Fibroblast of lung (primary cell): Measurements from ENCODE around the gene RHOT2.

ENCODE experiments used
- CTCF ChIP-seq, 2 donors: IDR thresholded peaks in 1 of 2; conservative IDR thresholded peaks in 1 of 2; 1 replicate in 1 of 2; 2 replicates in 1 of 2; pipeline ENCODE4 v1.5.1; 2011 to 2012; ENCODE audit warnings: low read length in 2 of 2, control low read depth in 1 of 2, inconsistent platforms in 1 of 2, low read depth in 1 of 2, mild to moderate bottlenecking in 1 of 2
- EZH2 ChIP-seq: IDR thresholded peaks from 2 replicates; pipeline ENCODE4 v1.5.1; 2012; ENCODE audit warnings: low read length, control low read depth, mild to moderate bottlenecking; ENCODE audit errors: missing control alignments

DNA sequence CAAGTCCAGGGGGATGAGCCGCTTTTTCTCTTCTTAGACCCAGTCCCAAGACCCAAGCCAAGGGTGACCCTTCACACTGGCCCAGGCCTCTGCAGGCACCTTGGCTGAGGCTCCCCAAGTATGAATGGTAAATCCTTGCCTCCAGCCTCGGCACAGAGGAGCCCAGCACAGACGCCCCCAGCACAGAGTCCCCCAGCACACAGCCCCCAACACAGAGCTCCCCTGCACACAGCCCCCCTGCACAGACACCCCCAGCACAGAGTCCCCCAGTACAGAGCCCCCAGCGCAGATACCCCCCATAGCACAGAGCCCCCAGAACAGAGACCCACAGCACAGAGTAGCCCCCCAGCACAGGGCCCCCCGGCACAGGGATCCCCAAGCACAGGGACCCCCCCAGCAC is 27.3 kb upstream of the RHOT2 start:
- no peak for TF ChIP-seq CTCF (conservative IDR thresholded peaks at IDR 0.05 in 1 of 2, IDR thresholded peaks at IDR 0.05 in 1 of 2; ENCODE audit: low read depth in 1 of 2, low read length in 2 of 2)
- no peak for TF ChIP-seq EZH2
